K562 (cell line): Measurements from ENCODE around the gene CLEC2L. TPM values are rescaled to one million over a fixed set of nuclear protein-coding genes. Genes with fewer than 3 reads are reported as not detected.

ENCODE experiments used
- DACH1 ChIP-seq: fragments of 450-650 bp; IDR thresholded peaks from 2 replicates; pipeline ENCODE4 v1.6.1; 2018; ENCODE audit not compliant: partially characterized antibody
- polyA plus RNA-seq, 8 experiments: library from polyadenylated mRNA; depleted of rRNA in 4 of 8; stranded (reverse) in 5 of 8; unstranded in 3 of 8; fragments of >200 nt; fragmentation: Nextera tagmentation in 2 of 8; fragmentation: Illumina TruSeq in 1 of 8; extraction: Ambion mirVana in 2 of 8; extraction: Trizol in 1 of 8; gene quantifications; 2 replicates each; pipeline versions ENCODE4 v1.2.1 to v1.2.3, GENCODE V29; 2011 to 2014; ENCODE audit warnings: inconsistent platforms in 1 of 8, missing spikeins in 1 of 8
- total RNA-seq, 7 experiments: library from RNA; depleted of rRNA in 6 of 7; stranded (reverse); fragments of >200 nt in 6 of 7; fragmentation: Illumina TruSeq in 2 of 7; extraction: Trizol in 2 of 7; gene quantifications; 2 replicates each; pipeline versions ENCODE4 v1.2.1 to v1.2.3, GENCODE V29; 2011 to 2021; ENCODE audit warnings: low replicate concordance in 1 of 7
- TF ChIP-seq, protein P1 (sequence below): fragments of 450-650 bp; IDR thresholded peaks from 2 replicates; pipeline ENCODE4 v1.6.1; 2017; ENCODE audit warnings: antibody characterized with exemption
- TF ChIP-seq, protein P2 (sequence below): sonication (generic); formaldehyde crosslinking; IDR thresholded peaks from 2 replicates; pipeline ENCODE4 v1.8.1; 2023; ENCODE audit warnings: missing genetic modification reagents, mild to moderate bottlenecking, borderline replicate concordance

Gene CLEC2L
- total and polyA plus RNA-seq, 9 of the 15 experiments (the other 6 are each of a cell fraction or from before 2014, with no cell fraction given): 0.84 to 5.5 (median 1.8) TPM

DNA sequence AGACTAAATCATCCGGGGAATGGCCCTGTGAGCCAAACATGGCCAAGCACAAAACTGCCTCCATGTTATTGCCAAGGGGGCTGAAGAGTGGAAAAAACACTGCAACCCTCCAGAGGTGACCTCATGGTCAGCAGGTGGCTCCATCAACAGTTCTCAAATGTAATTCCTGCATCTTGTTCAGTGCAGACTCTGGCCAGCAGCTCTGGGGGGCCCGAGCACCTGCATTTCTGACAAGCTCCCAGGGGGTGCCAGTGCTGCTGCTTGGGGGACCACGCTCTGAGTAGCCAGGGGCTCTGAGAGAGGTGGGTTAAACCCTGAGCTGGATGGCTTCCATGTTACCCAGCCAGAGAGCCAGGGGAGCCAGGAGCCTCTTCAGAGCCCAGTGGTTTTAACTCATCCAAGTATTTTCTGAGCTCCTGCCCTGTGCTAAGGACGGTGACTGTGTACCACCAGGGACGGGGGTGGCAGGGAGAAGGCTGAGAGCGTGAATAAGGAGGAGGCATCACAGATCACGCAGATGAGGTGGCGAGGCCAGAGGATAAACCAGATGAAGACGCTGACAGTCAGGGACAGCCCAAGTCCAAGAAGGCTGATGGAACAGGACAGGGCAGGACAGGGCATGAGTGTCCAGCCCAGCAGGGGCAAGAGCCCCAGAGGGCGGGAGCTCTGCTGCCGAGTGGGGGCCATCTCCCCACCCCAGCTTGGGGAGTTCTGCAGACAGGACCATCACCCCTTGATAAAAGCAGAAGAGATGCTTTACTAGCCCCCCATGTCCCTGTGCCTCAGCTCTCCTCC, 52.9 kb downstream of the CLEC2L start (continued):
- TF ChIP-seq DACH1: no peak
- TF ChIP-seq, protein P1, sequence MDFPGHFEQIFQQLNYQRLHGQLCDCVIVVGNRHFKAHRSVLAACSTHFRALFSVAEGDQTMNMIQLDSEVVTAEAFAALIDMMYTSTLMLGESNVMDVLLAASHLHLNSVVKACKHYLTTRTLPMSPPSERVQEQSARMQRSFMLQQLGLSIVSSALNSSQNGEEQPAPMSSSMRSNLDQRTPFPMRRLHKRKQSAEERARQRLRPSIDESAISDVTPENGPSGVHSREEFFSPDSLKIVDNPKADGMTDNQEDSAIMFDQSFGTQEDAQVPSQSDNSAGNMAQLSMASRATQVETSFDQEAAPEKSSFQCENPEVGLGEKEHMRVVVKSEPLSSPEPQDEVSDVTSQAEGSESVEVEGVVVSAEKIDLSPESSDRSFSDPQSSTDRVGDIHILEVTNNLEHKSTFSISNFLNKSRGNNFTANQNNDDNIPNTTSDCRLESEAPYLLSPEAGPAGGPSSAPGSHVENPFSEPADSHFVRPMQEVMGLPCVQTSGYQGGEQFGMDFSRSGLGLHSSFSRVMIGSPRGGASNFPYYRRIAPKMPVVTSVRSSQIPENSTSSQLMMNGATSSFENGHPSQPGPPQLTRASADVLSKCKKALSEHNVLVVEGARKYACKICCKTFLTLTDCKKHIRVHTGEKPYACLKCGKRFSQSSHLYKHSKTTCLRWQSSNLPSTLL: no peak
- TF ChIP-seq, protein P2, sequence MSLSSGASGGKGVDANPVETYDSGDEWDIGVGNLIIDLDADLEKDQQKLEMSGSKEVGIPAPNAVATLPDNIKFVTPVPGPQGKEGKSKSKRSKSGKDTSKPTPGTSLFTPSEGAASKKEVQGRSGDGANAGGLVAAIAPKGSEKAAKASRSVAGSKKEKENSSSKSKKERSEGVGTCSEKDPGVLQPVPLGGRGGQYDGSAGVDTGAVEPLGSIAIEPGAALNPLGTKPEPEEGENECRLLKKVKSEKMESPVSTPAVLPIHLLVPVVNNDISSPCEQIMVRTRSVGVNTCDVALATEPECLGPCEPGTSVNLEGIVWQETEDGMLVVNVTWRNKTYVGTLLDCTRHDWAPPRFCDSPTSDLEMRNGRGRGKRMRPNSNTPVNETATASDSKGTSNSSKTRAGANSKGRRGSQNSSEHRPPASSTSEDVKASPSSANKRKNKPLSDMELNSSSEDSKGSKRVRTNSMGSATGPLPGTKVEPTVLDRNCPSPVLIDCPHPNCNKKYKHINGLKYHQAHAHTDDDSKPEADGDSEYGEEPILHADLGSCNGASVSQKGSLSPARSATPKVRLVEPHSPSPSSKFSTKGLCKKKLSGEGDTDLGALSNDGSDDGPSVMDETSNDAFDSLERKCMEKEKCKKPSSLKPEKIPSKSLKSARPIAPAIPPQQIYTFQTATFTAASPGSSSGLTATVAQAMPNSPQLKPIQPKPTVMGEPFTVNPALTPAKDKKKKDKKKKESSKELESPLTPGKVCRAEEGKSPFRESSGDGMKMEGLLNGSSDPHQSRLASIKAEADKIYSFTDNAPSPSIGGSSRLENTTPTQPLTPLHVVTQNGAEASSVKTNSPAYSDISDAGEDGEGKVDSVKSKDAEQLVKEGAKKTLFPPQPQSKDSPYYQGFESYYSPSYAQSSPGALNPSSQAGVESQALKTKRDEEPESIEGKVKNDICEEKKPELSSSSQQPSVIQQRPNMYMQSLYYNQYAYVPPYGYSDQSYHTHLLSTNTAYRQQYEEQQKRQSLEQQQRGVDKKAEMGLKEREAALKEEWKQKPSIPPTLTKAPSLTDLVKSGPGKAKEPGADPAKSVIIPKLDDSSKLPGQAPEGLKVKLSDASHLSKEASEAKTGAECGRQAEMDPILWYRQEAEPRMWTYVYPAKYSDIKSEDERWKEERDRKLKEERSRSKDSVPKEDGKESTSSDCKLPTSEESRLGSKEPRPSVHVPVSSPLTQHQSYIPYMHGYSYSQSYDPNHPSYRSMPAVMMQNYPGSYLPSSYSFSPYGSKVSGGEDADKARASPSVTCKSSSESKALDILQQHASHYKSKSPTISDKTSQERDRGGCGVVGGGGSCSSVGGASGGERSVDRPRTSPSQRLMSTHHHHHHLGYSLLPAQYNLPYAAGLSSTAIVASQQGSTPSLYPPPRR (CRISPR knock-in tag): no peak
